ENCODE measurements around the gene EPS15.

DNA sequence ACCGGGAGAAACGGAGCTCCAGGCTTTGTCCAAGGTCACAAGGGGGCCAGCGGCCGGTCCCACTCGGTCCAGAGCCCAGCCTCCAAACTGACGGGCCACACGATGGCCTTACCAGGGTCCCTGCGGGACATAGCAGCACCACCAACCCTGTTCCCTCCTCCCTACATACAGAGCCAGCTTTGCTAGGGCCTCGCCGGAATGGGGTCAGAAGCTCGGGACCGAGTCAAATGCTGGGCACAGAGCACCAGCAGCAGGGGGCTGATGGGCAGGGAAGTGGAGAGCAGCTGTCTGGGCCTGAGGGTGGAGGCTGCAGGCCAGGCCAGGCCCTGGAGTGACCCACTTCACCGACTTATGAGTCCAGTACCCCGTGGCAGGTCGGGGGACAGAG, 173.8 kb downstream of the EPS15 start:
- TF ChIP-seq, protein P1, sequence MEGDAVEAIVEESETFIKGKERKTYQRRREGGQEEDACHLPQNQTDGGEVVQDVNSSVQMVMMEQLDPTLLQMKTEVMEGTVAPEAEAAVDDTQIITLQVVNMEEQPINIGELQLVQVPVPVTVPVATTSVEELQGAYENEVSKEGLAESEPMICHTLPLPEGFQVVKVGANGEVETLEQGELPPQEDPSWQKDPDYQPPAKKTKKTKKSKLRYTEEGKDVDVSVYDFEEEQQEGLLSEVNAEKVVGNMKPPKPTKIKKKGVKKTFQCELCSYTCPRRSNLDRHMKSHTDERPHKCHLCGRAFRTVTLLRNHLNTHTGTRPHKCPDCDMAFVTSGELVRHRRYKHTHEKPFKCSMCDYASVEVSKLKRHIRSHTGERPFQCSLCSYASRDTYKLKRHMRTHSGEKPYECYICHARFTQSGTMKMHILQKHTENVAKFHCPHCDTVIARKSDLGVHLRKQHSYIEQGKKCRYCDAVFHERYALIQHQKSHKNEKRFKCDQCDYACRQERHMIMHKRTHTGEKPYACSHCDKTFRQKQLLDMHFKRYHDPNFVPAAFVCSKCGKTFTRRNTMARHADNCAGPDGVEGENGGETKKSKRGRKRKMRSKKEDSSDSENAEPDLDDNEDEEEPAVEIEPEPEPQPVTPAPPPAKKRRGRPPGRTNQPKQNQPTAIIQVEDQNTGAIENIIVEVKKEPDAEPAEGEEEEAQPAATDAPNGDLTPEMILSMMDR (optimal IDR thresholded peaks at IDR 0.05 in 1 of 3, IDR thresholded peaks at IDR 0.05 in 1 of 3, conservative IDR thresholded peaks at IDR 0.05 in 1 of 3; ENCODE audit: extremely low read depth in 1 of 3, insufficient read depth in 2 of 3, low read length in 3 of 3): no peak
- no peak for TF ChIP-seq EZH2 (IDR thresholded peaks at IDR 0.05; ENCODE audit: low read length)

Data from keratinocyte (primary cell).